ENCODE data around the gene MEF2D. TPM values are rescaled to one million over a fixed set of nuclear protein-coding genes. Genes with fewer than 3 reads are reported as not detected.

MEF2D gene
- total and polyA plus RNA-seq, 2 experiments from 2014 or later, result 23.6 to 34.1 TPM

DNA sequence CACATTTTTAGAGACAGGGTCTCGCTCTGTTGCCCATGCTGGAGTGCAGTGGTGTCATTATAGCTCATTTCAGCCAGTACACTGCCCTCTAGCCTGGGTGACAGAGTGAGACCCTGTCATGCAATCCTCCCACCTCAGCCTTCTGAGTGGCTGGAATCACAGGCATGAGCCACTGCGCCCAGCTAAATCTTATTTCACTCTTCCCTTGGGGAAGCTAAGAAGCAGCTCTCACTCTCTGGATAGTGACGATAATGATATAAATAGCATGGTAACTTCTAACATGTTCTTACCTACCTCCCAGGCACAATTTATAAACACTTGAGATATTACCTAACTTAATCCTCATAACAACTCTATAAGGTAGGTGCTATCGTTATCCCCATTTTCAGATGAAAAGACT, 46.9 kb upstream of the MEF2D start:
- DNase-seq, result no peak
- Histone ChIP-seq H3K4me1 (ENCODE audit: insufficient read depth) (peaks cover 9% of the 10 kb centered on the region), H3K27me3 (replicated peaks; ENCODE audit: insufficient read depth) (no peaks in the 10 kb centered on the region), H2AFZ (no peak overlapping the region), H3K9ac (no peak overlapping the region), H3K4me3 (no peak overlapping the region), H3K9me3 (ENCODE audit: low read depth) (no peaks in the 10 kb centered on the region), H3K36me3 (ENCODE audit: low read depth) (no peaks in the 10 kb centered on the region), H3K79me2 (ENCODE audit: insufficient read depth) (no peaks in the 10 kb centered on the region), H3K4me2 (ENCODE audit: unreplicated experiment) (no peak overlapping the region), H3F3A (ENCODE audit: insufficient read depth) (no peaks in the 10 kb centered on the region), H4K20me1 (ENCODE audit: insufficient read depth) (no peaks in the 10 kb centered on the region), H3K9me2 (ENCODE audit: insufficient read depth) (no peaks in the 10 kb centered on the region), H3K27ac (no peak overlapping the region)
- TF ChIP-seq EZH2 (IDR thresholded peaks at IDR 0.05; ENCODE audit: insufficient read depth, poor library complexity, severe bottlenecking), result no peak
- TF ChIP-seq EZH2phosphoT487 (IDR thresholded peaks at IDR 0.05; ENCODE audit: insufficient read depth, low read depth), result no peak
- in situ Hi-C loops (cut with MboI), result no loop called here
- 96 to 97% methylated on average over 4 of the region's 4 CpGs for WGBS, 2 experiments (ENCODE audit: low coverage in 1 of 2, low lambda C conversion rate in 2 of 2, missing lambda C conversion rate in 2 of 2)

DNA sequence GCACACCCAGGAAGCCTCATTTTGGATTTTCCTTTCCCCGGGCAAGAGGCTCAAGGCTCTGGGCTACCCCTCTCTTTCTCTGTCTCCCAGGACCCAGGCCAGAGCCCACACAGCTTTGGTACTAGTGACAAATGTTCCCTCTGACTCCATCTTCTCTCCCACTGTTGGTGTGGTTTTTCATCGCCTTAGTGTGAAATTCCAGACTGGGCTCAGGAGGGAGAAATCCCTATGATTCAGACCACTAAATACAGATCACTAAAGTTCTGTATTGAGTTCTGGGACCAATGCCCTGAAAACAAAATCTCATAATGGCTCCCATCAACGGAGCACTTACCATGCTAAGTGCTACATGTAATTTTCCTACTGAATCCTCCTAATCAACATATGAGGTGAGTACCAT, 45.7 kb upstream of the MEF2D start:
- no peaks in the 10 kb centered on the region for H3K27me3 ChIP-seq (replicated peaks; ENCODE audit: insufficient read depth)
- no peaks in the 10 kb centered on the region for H3K9me3 ChIP-seq (ENCODE audit: low read depth)
- no peaks in the 10 kb centered on the region for H3F3A ChIP-seq (ENCODE audit: insufficient read depth)
- H3K4me2 ChIP-seq (ENCODE audit: unreplicated experiment), result no peak overlapping the region
- H3K4me3 ChIP-seq, result no peak overlapping the region
- WGBS, 2 experiments (ENCODE audit: low coverage in 1 of 2, low lambda C conversion rate in 2 of 2, missing lambda C conversion rate in 2 of 2), result 97 to 98% methylated on average over 3 of the region's 3 CpGs
- no peaks in the 10 kb centered on the region for H3K9me2 ChIP-seq (ENCODE audit: insufficient read depth)
- no peak overlapping the region for H3K27ac ChIP-seq
- no peak overlapping the region for H3K9ac ChIP-seq
- no peak overlapping the region for H2AFZ ChIP-seq
- H3K36me3 ChIP-seq (ENCODE audit: low read depth), result no peaks in the 10 kb centered on the region
- H3K4me1 ChIP-seq (ENCODE audit: insufficient read depth), result no peaks in the 10 kb centered on the region
- no peaks in the 10 kb centered on the region for H3K79me2 ChIP-seq (ENCODE audit: insufficient read depth)
- H4K20me1 ChIP-seq (ENCODE audit: insufficient read depth), result no peaks in the 10 kb centered on the region
- TF ChIP-seq EZH2 (IDR thresholded peaks at IDR 0.05; ENCODE audit: insufficient read depth, poor library complexity, severe bottlenecking), result no peak
- TF ChIP-seq EZH2phosphoT487 (IDR thresholded peaks at IDR 0.05; ENCODE audit: insufficient read depth, low read depth), result no peak
- in situ Hi-C loops (cut with MboI), result no loop called here
- peak; percentile 5 for DNase-seq

DNA sequence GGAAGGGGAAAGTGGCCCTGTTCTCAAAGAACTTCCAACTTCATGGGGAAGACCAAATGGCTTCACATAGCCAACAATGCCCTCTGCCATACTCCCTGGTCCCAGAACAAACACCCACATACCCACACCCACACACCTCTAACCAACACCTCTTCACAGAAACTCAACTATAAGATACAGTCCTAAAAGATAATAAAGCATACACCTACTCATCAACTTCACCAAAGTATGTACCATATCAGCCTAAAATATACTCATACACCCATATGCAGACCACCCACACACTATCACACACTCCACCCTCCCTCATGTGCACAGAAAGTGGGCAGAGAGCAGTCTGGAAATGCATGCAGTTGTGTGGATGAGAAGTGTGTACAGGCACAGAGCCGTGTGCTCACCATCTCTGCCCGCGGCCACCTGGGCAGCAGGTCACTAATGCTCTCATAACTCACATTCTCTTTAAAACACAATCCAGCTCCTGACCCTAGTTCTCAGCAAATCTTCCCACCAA, 44.1 kb upstream of the MEF2D start:
- H3K9me2 ChIP-seq (ENCODE audit: insufficient read depth), result no peaks in the 10 kb centered on the region
- H3K79me2 ChIP-seq (ENCODE audit: insufficient read depth), result no peaks in the 10 kb centered on the region
- no peaks in the 10 kb centered on the region for H3K9me3 ChIP-seq (ENCODE audit: low read depth)
- no peaks in the 10 kb centered on the region for H4K20me1 ChIP-seq (ENCODE audit: insufficient read depth)
- no peak for TF ChIP-seq EZH2phosphoT487 (IDR thresholded peaks at IDR 0.05; ENCODE audit: insufficient read depth, low read depth)
- no peak for TF ChIP-seq EZH2 (IDR thresholded peaks at IDR 0.05; ENCODE audit: insufficient read depth, poor library complexity, severe bottlenecking)
- no peak overlapping the region for H3K9ac ChIP-seq
- no peak overlapping the region for H3K4me3 ChIP-seq
- no peaks in the 10 kb centered on the region for H3F3A ChIP-seq (ENCODE audit: insufficient read depth)
- in situ Hi-C loops (cut with MboI), result no loop called here
- WGBS, 2 experiments (ENCODE audit: low coverage in 1 of 2, low lambda C conversion rate in 2 of 2, missing lambda C conversion rate in 2 of 2), result 95 to 99% methylated on average over 3 of the region's 3 CpGs
- no peak overlapping the region for H2AFZ ChIP-seq
- no peak for DNase-seq
- no peak overlapping the region for H3K4me2 ChIP-seq (ENCODE audit: unreplicated experiment)
- H3K4me1 ChIP-seq (ENCODE audit: insufficient read depth), result no peaks in the 10 kb centered on the region
- no peak overlapping the region for H3K27ac ChIP-seq
- no peaks in the 10 kb centered on the region for H3K36me3 ChIP-seq (ENCODE audit: low read depth)
- no peaks in the 10 kb centered on the region for H3K27me3 ChIP-seq (replicated peaks; ENCODE audit: insufficient read depth)

DNA sequence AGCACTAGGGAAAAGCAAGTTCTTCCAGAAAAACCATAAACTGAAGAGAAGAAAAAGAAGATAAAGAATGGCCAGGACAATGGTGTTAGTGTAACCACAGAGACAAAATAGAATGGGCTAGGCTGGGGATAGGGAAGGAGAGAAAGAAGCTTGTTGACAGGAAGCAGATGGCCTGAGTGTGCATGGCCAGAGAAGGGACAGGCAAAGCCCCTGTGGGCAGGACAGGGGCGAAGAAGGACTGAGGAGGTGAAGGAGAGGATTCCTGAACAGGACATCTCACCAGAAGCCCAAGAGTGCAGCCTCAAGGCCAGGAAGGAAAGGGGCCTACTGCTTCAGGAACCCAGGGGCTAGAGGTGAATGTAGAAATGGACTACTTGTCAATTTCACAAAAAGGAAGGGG, 42.5 kb upstream of the MEF2D start:
- TF ChIP-seq EZH2phosphoT487 (IDR thresholded peaks at IDR 0.05; ENCODE audit: insufficient read depth, low read depth) (no peak), EZH2 (IDR thresholded peaks at IDR 0.05; ENCODE audit: insufficient read depth, poor library complexity, severe bottlenecking) (no peak)
- Histone ChIP-seq H3K27me3 (replicated peaks; ENCODE audit: insufficient read depth) (no peaks in the 10 kb centered on the region), H3K9ac (no peak overlapping the region), H3K79me2 (ENCODE audit: insufficient read depth) (no peaks in the 10 kb centered on the region), H3K9me3 (ENCODE audit: low read depth) (no peaks in the 10 kb centered on the region), H3K4me1 (ENCODE audit: insufficient read depth) (no peaks in the 10 kb centered on the region), H3F3A (ENCODE audit: insufficient read depth) (no peaks in the 10 kb centered on the region), H3K27ac (no peak overlapping the region), H3K4me3 (no peak overlapping the region), H3K9me2 (ENCODE audit: insufficient read depth) (no peaks in the 10 kb centered on the region), H2AFZ (no peak overlapping the region), H3K36me3 (ENCODE audit: low read depth) (no peaks in the 10 kb centered on the region), H3K4me2 (ENCODE audit: unreplicated experiment) (no peak overlapping the region), H4K20me1 (ENCODE audit: insufficient read depth) (no peaks in the 10 kb centered on the region)
- DNase-seq, result no peak
- in situ Hi-C loops (cut with MboI), result no loop called here
- WGBS, 2 experiments (ENCODE audit: low coverage in 1 of 2, low lambda C conversion rate in 2 of 2, missing lambda C conversion rate in 2 of 2), result 95 to 100% methylated on average over 1 of the region's 1 CpG

DNA sequence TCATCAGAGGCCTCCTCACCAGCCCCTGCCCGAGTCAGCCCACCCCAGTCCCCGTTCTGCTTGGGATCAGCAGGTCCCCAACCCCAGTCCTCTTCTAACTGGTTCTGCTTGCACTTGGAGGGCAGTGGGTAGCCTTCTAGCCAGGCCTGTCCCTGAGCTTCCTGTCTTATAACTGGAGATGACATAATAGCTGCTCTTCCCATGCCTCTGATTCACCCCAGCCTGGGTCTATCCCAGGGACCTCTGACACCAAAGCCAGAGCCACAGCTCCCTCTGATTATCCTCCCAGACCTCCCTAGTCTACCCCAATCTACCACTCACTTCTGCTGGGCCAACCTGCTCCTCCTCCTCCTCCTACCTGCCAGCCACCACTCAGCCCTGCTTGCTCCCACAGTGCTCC, 40.4 kb upstream of the MEF2D start:
- Histone ChIP-seq H3K9ac (no peak overlapping the region), H3K9me3 (ENCODE audit: low read depth) (no peaks in the 10 kb centered on the region), H3K79me2 (ENCODE audit: insufficient read depth) (no peaks in the 10 kb centered on the region), H3K27me3 (replicated peaks; ENCODE audit: insufficient read depth) (no peaks in the 10 kb centered on the region), H3F3A (ENCODE audit: insufficient read depth) (no peaks in the 10 kb centered on the region), H3K27ac (no peak overlapping the region), H3K36me3 (ENCODE audit: low read depth) (no peaks in the 10 kb centered on the region), H2AFZ (no peak overlapping the region), H3K4me3 (no peak overlapping the region), H4K20me1 (ENCODE audit: insufficient read depth) (no peaks in the 10 kb centered on the region), H3K4me2 (ENCODE audit: unreplicated experiment) (no peak overlapping the region), H3K9me2 (ENCODE audit: insufficient read depth) (no peaks in the 10 kb centered on the region), H3K4me1 (ENCODE audit: insufficient read depth) (no peaks in the 10 kb centered on the region)
- 94 to 100% methylated on average over 2 of the region's 2 CpGs for WGBS, 2 experiments (ENCODE audit: low coverage in 1 of 2, low lambda C conversion rate in 2 of 2, missing lambda C conversion rate in 2 of 2)
- in situ Hi-C loops (cut with MboI), result no loop called here
- peak; percentile 57 for DNase-seq
- TF ChIP-seq EZH2 (IDR thresholded peaks at IDR 0.05; ENCODE audit: insufficient read depth, poor library complexity, severe bottlenecking) (no peak), EZH2phosphoT487 (IDR thresholded peaks at IDR 0.05; ENCODE audit: insufficient read depth, low read depth) (no peak)
